Naive thymus-derived CD8-positive, alpha-beta T cell (primary cell): ENCODE measurements around the gene CA6. TPM values are rescaled to one million over a fixed set of nuclear protein-coding genes. Genes with fewer than 3 reads are reported as not detected.
A peak's percentile ranks its signal among the peaks of the same experiment; 100 is the strongest.
"Not testable (repeated sequence)": the region's sequence is repeated elsewhere in the genome, so short reads cannot be mapped to it uniquely, and the experiment has no call there.

Source experiments
- ATAC-seq, 2 donors: fragments of 150-1000 bp; cut with Tn5 transposase in 1 of 2; sonication (Bioruptor Pico), chemical (Tn5 transposase) in 1 of 2; 1 replicate in 1 of 2; 2 replicates in 1 of 2; pipeline ENCODE4 v1.10.0; 2021; ENCODE audit warnings: mild to moderate bottlenecking in 2 of 2, moderate library complexity in 2 of 2
- POLR2A ChIA-PET: fragments of 350-600 bp; sonication (Branson Sonifier 250); formaldehyde crosslinking; loops from one replicate; lab custom pipeline; 2021; ENCODE audit warnings: antibody characterized with exemption; lab: Charles Lee
- DNase-seq, 10 donors: peaks; one replicate each; pipeline versions ENCODE4 v3.0.0 to v3.0.0-alpha.2; 2020 to 2022
- H3K27ac Mint-ChIP-seq, 10 donors: one replicate each; pipeline ENCODE4 v1.8.0; 2020 to 2022; ENCODE audit warnings: mild to moderate bottlenecking in 10 of 10, mixed read lengths in 10 of 10, moderate library complexity in 4 of 10, inconsistent platforms in 1 of 10
- H3K27me3 Mint-ChIP-seq, 5 donors: one replicate each; pipeline ENCODE4 v1.8.0; 2021 to 2022; ENCODE audit warnings: mixed read lengths in 5 of 5
- H3K36me3 Mint-ChIP-seq, 3 donors: one replicate each; pipeline ENCODE4 v1.8.0; 2020 to 2022; ENCODE audit warnings: mixed read lengths in 3 of 3, mild to moderate bottlenecking in 2 of 3, inconsistent platforms in 1 of 3
- H3K4me1 Mint-ChIP-seq, 4 donors: one replicate each; pipeline ENCODE4 v1.8.0; 2021 to 2022; ENCODE audit warnings: mixed read lengths in 4 of 4
- H3K4me3 Mint-ChIP-seq, 10 donors: one replicate each; pipeline ENCODE4 v1.8.0; 2020 to 2022; ENCODE audit warnings: mild to moderate bottlenecking in 10 of 10, mixed read lengths in 10 of 10, moderate library complexity in 6 of 10, inconsistent platforms in 1 of 10
- H3K9me3 Mint-ChIP-seq, 9 donors: one replicate each; pipeline ENCODE4 v1.8.0; 2020 to 2022; ENCODE audit warnings: mixed read lengths in 9 of 9, mild to moderate bottlenecking in 3 of 9, inconsistent platforms in 1 of 9, moderate library complexity in 1 of 9
- polyA plus RNA-seq, 3 donors: library from polyadenylated mRNA; unstranded; fragments of 300-500 nt; fragmentation: Illumina TruSeq; gene quantifications; one replicate each; pipeline ENCODE4 v1.2.3, GENCODE V29; 2021
- total RNA-seq, 8 experiments: library from RNA in 2 of 8; stranded (reverse) in 2 of 8; gene quantifications; one replicate each; pipeline ENCODE4 v1.2.3 and lab custom pipeline; 2021 to 2026

The CA6 gene
- total and polyA plus RNA-seq, 5 experiments from 2014 or later = 5.9 to 53.7 (median 11.5) TPM

DNA sequence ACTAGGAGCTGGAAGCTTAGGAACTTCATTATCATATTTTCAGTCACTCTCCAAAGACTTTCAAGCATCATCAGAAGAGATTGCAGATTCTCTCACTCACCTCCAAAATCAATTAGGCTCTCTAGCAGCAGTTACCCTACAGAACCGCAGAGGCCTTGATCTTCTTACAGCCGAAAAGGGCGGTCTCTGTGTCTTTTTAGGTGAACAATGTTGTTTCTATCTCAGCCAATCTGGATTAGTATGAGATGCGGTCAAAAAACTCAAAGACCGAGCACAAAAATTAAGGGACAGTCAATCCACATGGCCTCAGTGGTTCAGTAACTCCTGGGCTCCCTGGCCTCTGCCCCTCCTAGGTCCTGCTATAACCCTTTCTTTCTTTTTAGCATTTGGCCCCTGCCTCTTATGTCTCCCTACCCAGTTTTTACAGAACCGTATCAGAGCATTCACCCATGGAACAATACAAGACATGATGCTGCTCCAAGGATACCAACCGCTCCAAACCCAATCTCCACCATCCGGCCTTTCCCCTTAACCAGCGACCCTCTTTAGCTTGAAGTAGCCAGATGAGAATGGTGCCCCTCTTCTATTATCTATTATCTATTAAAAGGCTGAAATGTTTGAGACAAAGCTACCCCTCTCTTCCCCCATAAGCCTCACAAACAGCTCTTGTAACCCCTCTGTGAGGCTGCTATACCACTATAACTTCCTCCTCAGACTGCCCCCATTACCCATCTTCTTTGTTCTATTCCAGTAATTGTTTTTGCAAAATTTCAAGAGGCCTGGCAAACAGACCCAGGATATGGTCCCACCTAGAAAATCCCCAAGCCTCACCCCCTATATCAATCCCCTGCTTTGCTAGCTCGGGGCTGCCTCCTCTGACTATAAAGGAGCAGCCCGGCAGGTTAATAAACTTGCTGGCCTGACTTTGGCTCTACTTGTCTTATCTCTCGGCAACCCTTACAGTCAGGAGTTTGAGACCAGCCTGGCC, 18.7 kb upstream of the CA6 start:
- Mint-ChIP-seq H3K4me3 (no peak overlapping the region), H3K4me1 (peaks cover 6 to 36% (median 20%) of the 10 kb centered on the region in 4 donors), H3K27me3 (no peaks in the 10 kb centered on the region), H3K36me3 (peaks cover 8 to 13% (median 10%) of the 10 kb centered on the region in 3 donors), H3K9me3 (peaks cover 0 to 4% (median 0%) of the 10 kb centered on the region in 9 donors), H3K27ac (no peak overlapping the region)
- peak in 9 of 10 donors; percentile 31 to 88 (median 67) for DNase-seq
- ATAC-seq = peak; percentile 66 to 76
- POLR2A ChIA-PET = interaction anchor here (0.7 to 44.1 kb wide), 12 partner anchors 1 to 789 kb away, joined by 3 to 1378 read pairs (median 10); partner anchors contain the start of genes CA6 and ENO1

DNA sequence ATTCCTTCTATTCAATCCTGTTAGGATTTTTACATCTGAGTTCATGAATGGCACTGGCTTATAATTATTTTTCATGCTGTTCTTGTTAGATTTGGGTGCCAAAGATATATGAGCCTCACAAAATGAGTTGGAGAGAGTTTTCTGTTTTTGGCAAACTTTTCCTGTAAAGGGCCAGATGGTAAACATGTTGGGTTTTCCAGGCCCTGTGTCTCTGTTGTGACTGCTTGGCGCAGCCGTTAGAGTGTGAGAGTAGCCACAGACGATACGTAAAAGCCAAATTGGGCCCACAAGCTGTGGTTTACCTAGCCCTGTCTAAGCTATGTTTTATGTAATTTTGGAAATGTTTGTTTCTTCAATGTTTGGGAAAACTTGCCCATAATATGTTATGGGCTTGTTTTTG, 15.6 kb upstream of the CA6 start:
- ATAC-seq (no peak), DNase-seq (peak in 1 of 10 donors; percentile 39)
- POLR2A ChIA-PET = interaction anchor here (18.6 to 44.1 kb wide), 4 partner anchors 2 to 57 kb away, joined by 361 to 1378 read pairs (median 1166); partner anchors contain the start of gene CA6
- Mint-ChIP-seq H3K27ac (peak overlapping the region in 8 of 10 donors; percentile 79 to 92 (median 82)), H3K27me3 (no peaks in the 10 kb centered on the region), H3K9me3 (peaks cover 0 to 4% (median 0%) of the 10 kb centered on the region in 9 donors), H3K4me1 (peaks cover 3 to 36% (median 30%) of the 10 kb centered on the region in 4 donors), H3K36me3 (peaks cover 0 to 17% (median 16%) of the 10 kb centered on the region in 3 donors), H3K4me3 (peak overlapping the region in 7 of 10 donors; percentile 2 to 60 (median 19))

DNA sequence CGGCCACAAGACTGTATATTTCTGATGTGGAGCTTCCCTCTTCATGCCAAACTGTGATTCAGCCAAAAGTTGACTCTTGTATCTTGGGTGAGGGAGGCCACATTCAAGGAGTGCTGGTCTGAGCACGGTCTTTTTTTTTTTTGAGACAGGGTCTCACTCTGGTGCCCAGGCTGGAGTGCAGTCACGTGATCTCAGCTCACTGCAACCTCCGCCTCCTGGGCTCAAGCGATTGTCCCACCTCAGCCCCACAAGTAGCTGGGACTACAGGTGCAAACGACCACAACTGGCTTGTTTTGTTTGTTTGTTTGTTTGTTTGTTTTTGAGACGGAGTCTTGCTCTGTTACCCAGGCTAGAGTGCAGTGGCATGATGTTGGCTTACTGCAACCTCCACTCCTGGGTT, 8.6 kb upstream of the CA6 start:
- not testable (repeated sequence) for H3K27me3 Mint-ChIP-seq, H3K4me3 Mint-ChIP-seq, H3K9me3 Mint-ChIP-seq, DNase-seq, ATAC-seq
- POLR2A ChIA-PET = interaction anchor here (24.2 to 44.1 kb wide), 3 partner anchors 4 to 31 kb away, joined by 543 to 1378 read pairs (median 1378); partner anchors contain the start of gene CA6
- peaks cover 33 to 61% (median 55%) of the 10 kb centered on the region in 4 donors for H3K4me1 Mint-ChIP-seq
- H3K27ac Mint-ChIP-seq = peak overlapping the region in 9 of 10 donors; percentile 44 to 95 (median 89)
- peaks cover 0 to 17% (median 14%) of the 10 kb centered on the region in 3 donors for H3K36me3 Mint-ChIP-seq

DNA sequence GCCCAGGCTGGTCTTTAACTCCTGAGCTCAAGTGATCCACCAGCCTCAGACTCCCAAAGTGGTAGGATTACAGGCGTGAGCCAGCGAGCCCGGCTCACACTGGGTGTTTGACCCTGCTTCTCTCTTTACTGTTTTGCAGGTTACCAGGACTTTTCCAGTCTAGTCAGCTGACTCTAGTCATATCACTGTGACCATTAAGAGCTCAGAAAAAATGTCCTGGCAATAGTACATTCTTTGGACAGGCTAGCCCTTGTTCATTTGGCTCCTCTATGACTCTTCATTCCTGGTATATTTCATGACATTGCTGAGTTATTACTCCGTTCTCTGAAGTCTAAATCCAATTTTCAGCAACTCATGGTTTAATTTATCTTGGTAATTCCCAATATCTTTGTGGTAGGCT, 8.0 kb upstream of the CA6 start:
- Mint-ChIP-seq H3K27ac (peak overlapping the region; percentile 78 to 97 (median 93)), H3K27me3 (no peaks in the 10 kb centered on the region), H3K4me1 (peaks cover 37 to 65% (median 60%) of the 10 kb centered on the region in 4 donors), H3K9me3 (peaks cover 0 to 4% (median 0%) of the 10 kb centered on the region in 9 donors), H3K36me3 (peaks cover 0 to 14% (median 14%) of the 10 kb centered on the region in 3 donors), H3K4me3 (peak overlapping the region in 8 of 10 donors; percentile 36 to 79 (median 66))
- no peak for ATAC-seq
- POLR2A ChIA-PET = interaction anchor here (1.2 to 44.1 kb wide), 4 partner anchors 3 to 50 kb away, joined by 6 to 1378 read pairs (median 960); partner anchors contain the start of gene CA6
- DNase-seq = no peak

DNA sequence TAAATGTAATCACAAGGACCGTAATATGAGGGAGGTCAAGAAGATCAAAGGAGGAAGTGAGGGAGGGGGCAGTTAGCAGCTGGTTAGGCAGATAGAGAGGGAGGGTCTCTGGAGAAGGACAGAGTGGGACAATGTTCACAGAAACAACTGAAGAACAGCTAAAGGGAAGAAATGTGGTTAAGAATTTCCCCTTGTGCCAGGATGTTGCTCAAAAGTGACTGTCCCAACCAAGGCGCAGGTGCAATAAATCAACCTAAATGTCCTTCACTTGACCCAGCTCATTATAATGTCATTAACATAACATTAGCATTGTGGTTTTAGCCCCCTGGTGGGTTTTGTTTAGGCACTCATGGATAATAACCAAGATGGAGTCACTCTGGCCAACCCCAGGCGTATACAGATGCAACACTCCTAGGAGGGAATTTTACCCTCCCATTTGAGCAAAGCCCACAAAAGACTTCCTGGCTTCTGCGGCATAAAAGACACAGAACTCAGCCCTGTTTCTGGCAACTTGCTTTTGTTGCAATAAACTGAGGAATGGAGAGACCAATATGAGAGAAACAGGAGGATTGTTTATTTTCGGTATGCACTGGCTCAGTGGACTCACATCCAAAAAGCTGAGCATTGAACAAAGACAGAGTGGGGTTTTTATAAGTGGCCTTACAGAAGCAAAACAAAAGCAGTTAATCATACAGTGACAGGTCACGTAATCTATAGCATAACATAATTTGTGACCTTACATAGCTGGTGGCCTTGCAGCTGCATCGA, 7.3 kb upstream of the CA6 start:
- DNase-seq (peak in 2 of 10 donors; percentile 30 to 37), ATAC-seq (peak; percentile 39 to 77)
- POLR2A ChIA-PET = interaction anchor here (1.2 to 44.1 kb wide), 4 partner anchors 3 to 49 kb away, joined by 6 to 1378 read pairs (median 960); partner anchors contain the start of gene CA6
- peaks cover 42 to 67% (median 65%) of the 10 kb centered on the region in 4 donors for H3K4me1 Mint-ChIP-seq
- H3K36me3 Mint-ChIP-seq = peaks cover 0 to 8% (median 7%) of the 10 kb centered on the region in 3 donors
- no peaks in the 10 kb centered on the region for H3K27me3 Mint-ChIP-seq
- H3K27ac Mint-ChIP-seq = peak overlapping the region; percentile 78 to 97 (median 93)
- peak overlapping the region in 9 of 10 donors; percentile 30 to 79 (median 65) for H3K4me3 Mint-ChIP-seq
- peaks cover 0 to 1% (median 0%) of the 10 kb centered on the region in 9 donors for H3K9me3 Mint-ChIP-seq

DNA sequence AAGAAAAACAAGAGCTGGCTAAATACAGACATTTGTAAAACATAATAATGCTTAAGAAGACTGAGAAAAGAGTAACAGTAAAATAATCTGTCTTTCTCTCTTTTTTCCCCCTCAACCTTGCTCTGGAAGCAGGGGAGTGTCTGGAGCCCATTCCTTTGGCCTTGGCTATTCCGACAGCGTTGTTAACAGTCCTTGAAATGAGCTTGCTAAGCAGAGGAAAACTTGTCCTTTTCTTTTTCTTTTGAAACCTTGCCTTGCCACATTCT, 6.7 kb upstream of the CA6 start:
- DNase-seq (no peak), ATAC-seq (no peak)
- Mint-ChIP-seq H3K36me3 (peaks cover 0 to 4% (median 3%) of the 10 kb centered on the region in 3 donors), H3K27me3 (no peaks in the 10 kb centered on the region), H3K4me3 (peak overlapping the region in 7 of 10 donors; percentile 54 to 79 (median 66)), H3K9me3 (no peaks in the 10 kb centered on the region), H3K27ac (peak overlapping the region; percentile 78 to 97 (median 93)), H3K4me1 (peaks cover 46 to 68% (median 66%) of the 10 kb centered on the region in 4 donors)
- POLR2A ChIA-PET = interaction anchor here (1.2 to 44.1 kb wide), 4 partner anchors 2 to 48 kb away, joined by 6 to 1378 read pairs (median 960); partner anchors contain the start of gene CA6

DNA sequence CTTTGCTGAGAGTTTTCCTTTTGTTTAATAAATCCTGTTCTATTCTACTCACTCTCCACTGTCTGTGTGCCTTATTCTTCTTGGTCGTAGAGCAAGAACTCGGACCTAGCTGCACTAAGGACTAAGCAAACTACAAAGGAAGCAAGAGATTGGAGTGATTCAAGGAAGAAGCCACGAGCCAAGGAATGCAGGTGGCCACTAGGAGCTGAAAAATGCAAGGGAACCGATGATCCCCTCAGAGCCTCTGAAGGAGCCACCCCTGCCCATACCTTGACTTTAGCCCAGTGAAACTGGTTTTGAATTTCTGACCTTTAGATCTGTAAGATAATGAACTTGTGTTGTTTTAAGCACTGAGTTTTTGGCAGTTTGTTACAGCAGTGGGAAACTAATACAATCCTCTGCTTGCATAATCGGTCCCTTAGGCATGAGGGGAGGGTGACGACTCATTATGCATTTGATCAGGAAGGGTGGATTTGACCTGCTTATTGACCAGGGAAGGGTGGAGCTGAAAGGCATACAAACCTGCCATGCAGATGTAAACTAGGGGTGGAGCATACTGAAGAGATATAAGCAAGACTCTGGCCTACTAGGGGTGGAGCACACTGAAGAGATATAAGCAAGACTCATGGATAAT, 6.2 kb upstream of the CA6 start:
- peaks cover 0 to 3% (median 0%) of the 10 kb centered on the region in 3 donors for H3K36me3 Mint-ChIP-seq
- H3K4me1 Mint-ChIP-seq = peaks cover 49 to 73% (median 68%) of the 10 kb centered on the region in 4 donors

DNA sequence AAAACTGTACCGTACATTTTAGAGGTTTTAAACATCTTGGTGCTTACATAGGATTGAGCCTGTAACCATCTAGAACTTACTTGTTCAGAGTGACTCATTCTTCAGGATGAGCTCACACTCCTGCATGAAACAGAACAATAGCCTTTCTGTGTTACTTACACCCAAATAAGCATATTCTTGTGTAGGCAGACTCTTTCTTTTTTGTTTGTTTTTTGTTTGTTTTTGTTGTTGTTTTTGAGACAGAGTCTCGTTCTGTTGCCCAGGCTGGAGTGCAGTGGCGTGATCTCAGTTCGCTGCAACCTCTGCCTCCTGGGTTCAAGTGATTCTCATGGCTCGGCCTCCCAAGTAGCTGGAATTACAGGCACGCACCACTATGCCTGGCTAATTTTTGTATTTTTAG, 3.8 kb upstream of the CA6 start:
- peak in 1 of 2 donors; percentile 33 for ATAC-seq
- H3K9me3 Mint-ChIP-seq = no peaks in the 10 kb centered on the region
- H3K27me3 Mint-ChIP-seq = no peaks in the 10 kb centered on the region
- H3K4me1 Mint-ChIP-seq = peaks cover 58 to 96% (median 92%) of the 10 kb centered on the region in 4 donors
- H3K27ac Mint-ChIP-seq = peak overlapping the region in 9 of 10 donors; percentile 55 to 95 (median 87)
- POLR2A ChIA-PET = interaction anchor here (0.9 to 44.1 kb wide), 6 partner anchors 1 to 45 kb away, joined by 3 to 1378 read pairs (median 278); partner anchors contain the start of gene CA6
- no peak for DNase-seq
- H3K4me3 Mint-ChIP-seq = peak overlapping the region in 5 of 10 donors; percentile 18 to 84 (median 73)
- H3K36me3 Mint-ChIP-seq = peaks cover 0 to 3% (median 0%) of the 10 kb centered on the region in 3 donors

More for the DNA sequence above, 6.2 kb upstream of the CA6 start:
- no peaks in the 10 kb centered on the region for H3K9me3 Mint-ChIP-seq
- DNase-seq (no peak), ATAC-seq (peak in 1 of 2 donors; percentile 26)
- POLR2A ChIA-PET = interaction anchor here (1.2 to 44.1 kb wide), 4 partner anchors 1 to 48 kb away, joined by 6 to 1378 read pairs (median 960); partner anchors contain the start of gene CA6
- peak overlapping the region; percentile 78 to 97 (median 90) for H3K27ac Mint-ChIP-seq
- no peaks in the 10 kb centered on the region for H3K27me3 Mint-ChIP-seq
- H3K4me3 Mint-ChIP-seq = peak overlapping the region in 7 of 10 donors; percentile 71 to 84 (median 78)

DNA sequence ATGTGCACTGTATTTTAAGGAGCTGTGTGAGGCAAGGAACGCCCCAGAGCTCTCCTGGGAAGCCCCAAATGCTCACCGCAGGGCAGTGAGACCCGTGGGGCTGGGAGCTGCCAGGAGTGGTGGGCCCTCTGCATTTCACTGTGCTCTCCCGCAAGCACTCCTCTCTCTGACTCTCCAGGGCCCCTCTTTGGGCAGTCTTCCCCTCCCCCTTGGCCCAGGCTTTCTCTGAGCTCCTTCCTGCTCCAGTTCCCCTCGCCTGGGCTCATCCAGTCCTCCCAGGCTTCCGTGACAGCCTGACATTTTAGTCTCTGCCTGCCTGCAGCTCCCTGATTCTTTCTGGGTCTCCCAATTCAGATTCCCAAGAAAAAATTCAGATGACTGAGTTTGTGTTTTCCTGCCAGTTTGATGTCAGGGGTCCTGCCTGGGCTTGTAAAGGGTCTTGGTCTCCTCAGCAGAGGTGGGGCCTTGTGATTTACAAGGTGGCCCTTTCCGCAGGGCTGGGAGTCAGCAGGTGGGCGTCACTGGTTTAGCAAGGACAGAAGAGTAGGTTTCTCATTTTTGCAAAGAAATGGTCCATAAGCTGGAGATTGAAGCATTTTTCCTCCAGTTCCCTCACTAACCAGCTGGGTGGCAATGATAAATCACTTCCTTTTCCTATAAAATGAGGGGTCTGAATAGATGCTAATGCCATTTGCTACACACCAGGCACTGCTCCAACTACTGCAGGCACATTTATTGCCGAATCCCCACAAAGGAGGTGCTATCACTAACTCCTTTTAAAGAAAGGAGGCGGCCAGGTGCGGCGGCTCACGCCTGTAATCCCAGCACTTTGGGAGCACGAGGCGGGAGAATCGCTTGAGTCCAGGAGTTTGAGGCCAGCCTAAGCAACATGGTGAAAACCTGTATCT, 1.9 kb upstream of the CA6 start:
- Mint-ChIP-seq H3K36me3 (peaks cover 0 to 3% (median 0%) of the 10 kb centered on the region in 3 donors), H3K9me3 (no peaks in the 10 kb centered on the region), H3K27ac (peak overlapping the region; percentile 53 to 97 (median 92)), H3K4me1 (peaks cover 57 to 96% (median 94%) of the 10 kb centered on the region in 4 donors), H3K4me3 (peak overlapping the region; percentile 38 to 84 (median 68)), H3K27me3 (no peaks in the 10 kb centered on the region)
- DNase-seq = no peak
- POLR2A ChIA-PET = interaction anchor here (1.3 to 44.1 kb wide), 6 partner anchors 3 to 126 kb away, joined by 3 to 1378 read pairs (median 278); partner anchors contain the start of genes CA6 and RERE
- ATAC-seq = peak; percentile 10 to 15

DNA sequence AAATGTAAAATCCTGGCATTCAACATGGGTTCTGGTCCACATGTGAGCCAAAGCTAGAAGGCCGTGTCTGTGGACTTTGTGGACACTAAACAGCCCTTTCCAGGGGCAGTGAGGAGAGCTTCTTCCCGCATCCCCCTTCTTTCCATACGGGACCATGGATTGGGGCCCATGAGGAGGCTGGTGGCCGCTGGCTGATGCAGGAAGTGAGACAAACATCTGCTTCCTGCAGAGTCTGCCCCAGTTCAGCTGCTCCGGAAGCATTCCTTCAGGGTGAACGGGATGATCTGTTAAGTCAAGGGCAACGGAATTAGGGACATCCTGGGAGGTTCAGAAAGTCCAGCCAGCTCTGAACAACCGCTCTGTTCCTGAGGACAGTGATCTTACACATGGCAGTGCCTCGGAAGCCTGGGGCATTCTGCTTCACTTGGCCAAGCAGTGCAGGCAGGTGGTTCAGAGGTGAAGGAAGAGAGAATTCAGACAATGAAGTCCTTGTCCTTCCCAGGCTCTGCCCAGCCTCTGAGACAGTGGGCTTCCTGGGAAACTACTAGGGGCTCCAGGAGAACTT, 1.5 kb downstream of the CA6 start:
- no peaks in the 10 kb centered on the region for H3K9me3 Mint-ChIP-seq
- no peaks in the 10 kb centered on the region for H3K36me3 Mint-ChIP-seq
- ATAC-seq = peak; percentile 15 to 54
- H3K27me3 Mint-ChIP-seq = no peaks in the 10 kb centered on the region
- peak overlapping the region; percentile 90 to 97 (median 94) for H3K27ac Mint-ChIP-seq
- POLR2A ChIA-PET = interaction anchor here (1.3 to 44.1 kb wide), 5 partner anchors 6 to 69 kb away, joined by 3 to 1378 read pairs (median 543); partner anchors contain the start of genes CA6 and ENO1
- H3K4me3 Mint-ChIP-seq = peak overlapping the region; percentile 31 to 80 (median 72)
- DNase-seq = no peak
- peaks cover 39 to 95% (median 79%) of the 10 kb centered on the region in 4 donors for H3K4me1 Mint-ChIP-seq
